SK-N-SH (cell line): Measurements from ENCODE around the gene PDGFRB. TPM values are rescaled to one million over a fixed set of nuclear protein-coding genes. Genes with fewer than 3 reads are reported as not detected.

ENCODE experiments used
- CTCF ChIA-PET: fragments of 300-600, 350-600 bp; formaldehyde crosslinking; extraction: SDS; loops from one replicate; lab custom pipeline; 2021; lab: Yijun Ruan, JAX
- POLR2A ChIA-PET: fragments of 350-600 bp; sonication (Branson Sonifier 250); formaldehyde crosslinking; extraction: SDS; loops from one replicate; lab custom pipeline; 2020; ENCODE audit warnings: antibody characterized with exemption, inconsistent platforms; lab: Yijun Ruan, JAX
- DNase-seq: peaks from one replicate; pipeline ENCODE4 v3.0.0; 2012
- H2AFZ ChIP-seq: fragments of 200-600 bp; sonication (generic); 2 replicates; pipeline ENCODE4 v1.8.1; 2016; ENCODE audit warnings: antibody characterized with exemption, mild to moderate bottlenecking, low read depth
- H3F3A ChIP-seq: fragments of 200-600 bp; sonication (generic); replicated peaks from 2 replicates; pipeline ENCODE3; 2016; ENCODE audit warnings: antibody characterized with exemption, mild to moderate bottlenecking; ENCODE audit not compliant: insufficient read depth
- H3K27ac ChIP-seq, 2 experiments: fragments of 200-500 bp in 1 of 2; fragments of 200-600 bp in 1 of 2; sonication (Bioruptor generic) in 1 of 2; sonication (generic), shearing (Covaris generic) in 1 of 2; 2 replicates each; pipeline versions ENCODE4 v1.5.1 to v1.6.1; 2014 to 2016; ENCODE audit warnings: low read depth in 2 of 2, inconsistent platforms in 1 of 2, low read length in 1 of 2, mild to moderate bottlenecking in 1 of 2, mixed read lengths in 1 of 2
- H3K27me3 ChIP-seq: fragments of 200-600 bp; sonication (generic), shearing (Covaris generic); 2 replicates; pipeline ENCODE4 v1.6.1; 2016; ENCODE audit warnings: mixed run types; ENCODE audit not compliant: insufficient read depth
- H3K36me3 ChIP-seq, 2 experiments: fragments of 200-500 bp in 1 of 2; fragments of 200-600 bp in 1 of 2; sonication (Bioruptor generic) in 1 of 2; sonication (generic) in 1 of 2; replicated peaks in 1 of 2; 2 replicates each; pipeline versions ENCODE3 to v1.5.1; 2014 to 2016; ENCODE audit warnings: low read length in 1 of 2, mild to moderate bottlenecking in 1 of 2; ENCODE audit not compliant: insufficient read depth in 2 of 2, control insufficient read depth in 1 of 2
- H3K4me1 ChIP-seq, 2 experiments: fragments of 200-500 bp in 1 of 2; fragments of 200-600 bp in 1 of 2; sonication (Bioruptor generic) in 1 of 2; sonication (generic), shearing (Covaris generic) in 1 of 2; 2 replicates each; pipeline versions ENCODE4 v1.5.1 to v1.6.1; 2014 to 2016; ENCODE audit warnings: low read depth in 1 of 2, low read length in 1 of 2, mixed run types in 1 of 2; ENCODE audit not compliant: insufficient read depth in 2 of 2, control insufficient read depth in 1 of 2
- H3K4me2 ChIP-seq: fragments of 200-600 bp; sonication (generic), shearing (Covaris generic); 2 replicates; pipeline ENCODE4 v1.6.1; 2017; ENCODE audit warnings: mixed run types
- H3K4me3 ChIP-seq, 2 experiments: fragments of 200-500 bp in 1 of 2; fragments of 200-600 bp in 1 of 2; sonication (Bioruptor generic) in 1 of 2; sonication (generic), shearing (Covaris generic) in 1 of 2; 2 replicates each; pipeline versions ENCODE4 v1.5.1 to v1.8.1; 2014 to 2016; ENCODE audit warnings: low read depth in 2 of 2, inconsistent platforms in 1 of 2, low read length in 1 of 2, mild to moderate bottlenecking in 1 of 2, mixed read lengths in 1 of 2, moderate library complexity in 1 of 2
- H3K79me2 ChIP-seq: fragments of 200-600 bp; sonication (generic); 2 replicates; pipeline ENCODE4 v1.8.1; 2017; ENCODE audit warnings: mild to moderate bottlenecking; ENCODE audit not compliant: insufficient read depth
- H3K9ac ChIP-seq: fragments of 200-600 bp; sonication (generic); 2 replicates; pipeline ENCODE4 v1.6.1; 2017; ENCODE audit warnings: mixed run types
- H3K9me2 ChIP-seq: fragments of 200-600 bp; sonication (generic); 2 replicates; pipeline ENCODE4 v1.6.1; 2017; ENCODE audit warnings: mixed run types
- H3K9me3 ChIP-seq: fragments of 200-600 bp; sonication (generic); 2 replicates; pipeline ENCODE4 v1.6.1; 2017; ENCODE audit warnings: mixed run types, mild to moderate bottlenecking, moderate library complexity
- H4K20me1 ChIP-seq: fragments of 200-600 bp; sonication (generic); 2 replicates; pipeline ENCODE4 v1.6.1; 2017; ENCODE audit warnings: mild to moderate bottlenecking, mixed run types; ENCODE audit not compliant: insufficient read depth
- CTCF ChIP-seq: fragments of 200-600 bp; sonication (generic); IDR thresholded peaks from 2 replicates; pipeline ENCODE4 v1.6.1; 2017; ENCODE audit warnings: antibody characterized with exemption, mild to moderate bottlenecking, moderate library complexity
- EP300 ChIP-seq, 2 experiments: IDR thresholded peaks; 2 replicates each; pipeline versions ENCODE4 v1.4.0 to v1.6.1; 2012; ENCODE audit warnings: borderline replicate concordance in 1 of 2, low read depth in 1 of 2, low read length in 1 of 2
- EZH2phosphoT487 ChIP-seq: fragments of 200-600 bp; sonication (generic); IDR thresholded peaks from 2 replicates; pipeline ENCODE4 v1.6.1; 2017; ENCODE audit warnings: low read depth, mixed run types, mild to moderate bottlenecking, antibody characterized with exemption, moderate library complexity, borderline replicate concordance
- FOXJ3 ChIP-seq: sonication (generic); formaldehyde crosslinking; IDR thresholded peaks from 2 replicates; pipeline ENCODE4 v1.5.1; 2020; ENCODE audit warnings: mild to moderate bottlenecking, missing genetic modification reagents
- FOXM1 ChIP-seq: IDR thresholded peaks from 2 replicates; pipeline ENCODE4 v1.4.0; 2012; ENCODE audit warnings: low read depth, mild to moderate bottlenecking
- GABPA ChIP-seq: IDR thresholded peaks from 2 replicates; pipeline ENCODE4 v1.4.0; 2012; ENCODE audit warnings: low read depth, mild to moderate bottlenecking
- GATA2 ChIP-seq: sonication (generic); formaldehyde crosslinking; IDR thresholded peaks from 2 replicates; pipeline ENCODE4 v1.5.0; 2020; ENCODE audit warnings: mild to moderate bottlenecking, missing genetic modification reagents
- MEF2A ChIP-seq: IDR thresholded peaks from 2 replicates; pipeline ENCODE4 v1.4.0; 2012; ENCODE audit warnings: low read depth, borderline replicate concordance
- MXI1 ChIP-seq: IDR thresholded peaks from 2 replicates; pipeline ENCODE4 v1.6.1; 2012; ENCODE audit warnings: mild to moderate bottlenecking, low read depth, low read length, improper control_type of control experiment
- NRF1 ChIP-seq: IDR thresholded peaks from 2 replicates; pipeline ENCODE4 v1.6.1; 2012; ENCODE audit warnings: low read depth, mild to moderate bottlenecking, low read length
- PBX3 ChIP-seq: IDR thresholded peaks from 2 replicates; pipeline ENCODE4; 2012
- RCOR1 ChIP-seq: fragments of 150-350 bp; IDR thresholded peaks from 2 replicates; pipeline ENCODE4 v1.6.1; 2017; ENCODE audit warnings: antibody characterized with exemption, low read length
- RFX5 ChIP-seq: IDR thresholded peaks from 2 replicates; pipeline ENCODE4 v1.6.1; 2012; ENCODE audit warnings: mild to moderate bottlenecking, improper control_type of control experiment, low read length
- RXRA ChIP-seq: IDR thresholded peaks from 2 replicates; pipeline ENCODE4 v1.4.0; 2012; ENCODE audit warnings: low read depth, mild to moderate bottlenecking, borderline replicate concordance
- SMC3 ChIP-seq: IDR thresholded peaks from 2 replicates; pipeline ENCODE4 v1.6.1; 2012; ENCODE audit warnings: low read depth, low read length, improper control_type of control experiment
- TEAD4 ChIP-seq: IDR thresholded peaks from 2 replicates; pipeline ENCODE4 v1.4.0; 2012; ENCODE audit warnings: mild to moderate bottlenecking, borderline replicate concordance; ENCODE audit not compliant: insufficient read depth
- ZBTB33 ChIP-seq: IDR thresholded peaks from 2 replicates; pipeline ENCODE4 v1.4.0; 2012; ENCODE audit warnings: low read depth, borderline replicate concordance
- WGBS: methylation state at CpG from one replicate; pipeline ENCODE4 v1.1.6; 2017; ENCODE audit warnings: low lambda C conversion rate; 5-methylcytosine and 5-hydroxymethylcytosine counted together
- polyA plus RNA-seq, 3 experiments: library from polyadenylated mRNA; depleted of rRNA; stranded (reverse); fragments of >200 nt; gene quantifications; 2 replicates each; pipeline ENCODE4 v1.2.3, GENCODE V29; 2012

Gene PDGFRB
- polyA plus RNA-seq, 1 of the 3 experiments (the other 2 are of a cell fraction) = 32.1 TPM

- Histone ChIP-seq H3K9me2 (no peaks in the 10 kb centered on the region), H3K79me2 (peaks cover 44% of the 10 kb centered on the region), H2AFZ (no peak overlapping the region; the same call in 1 of the 2 replicates), H3K9me3 (no peaks in the 10 kb centered on the region), H3K27ac (peak overlapping the region; percentile 94 to 97), H4K20me1 (peaks cover 23% of the 10 kb centered on the region), H3K4me3 (peak overlapping the region; percentile 67 to 96), H3K36me3 (peaks cover 4% of the 10 kb centered on the region in 2 experiments), H3K4me1 (peaks cover 44 to 84% of the 10 kb centered on the region in 2 experiments), H3K4me2 (peak overlapping the region; percentile 97), H3K9ac (peak overlapping the region; percentile 73), H3F3A (peaks cover 35% of the 10 kb centered on the region), H3K27me3 (no peaks in the 10 kb centered on the region)
- ChIA-PET CTCF (interaction anchor here (0.9 to 4.2 kb wide), 7 partner anchors 10 to 87 kb away, joined by 4 to 24 read pairs (median 4); no protein-coding TSS in a partner anchor), POLR2A (interaction anchor here (0.5 to 2.0 kb wide), 6 partner anchors 13 to 492 kb away, joined by 3 to 5 read pairs (median 4); no protein-coding TSS in a partner anchor)
- TF ChIP-seq EZH2phosphoT487 = no peak
- no peak for TF ChIP-seq RXRA
- no peak for TF ChIP-seq NRF1
- TF ChIP-seq FOXJ3 (CRISPR knock-in tag) = peak; percentile 12; the same call in 1 of the 2 replicates
- TF ChIP-seq GABPA = no peak
- no peak for TF ChIP-seq FOXM1
- peak; percentile 3; the same call in 1 of the 2 replicates for TF ChIP-seq RCOR1
- TF ChIP-seq SMC3 = no peak
- 0 out of 2 replicates have a peak, but pooled peaks have one; percentile 3 for TF ChIP-seq MXI1
- TF ChIP-seq GATA2 (CRISPR knock-in tag) = no peak
- no peak for TF ChIP-seq TEAD4
- no peak for TF ChIP-seq MEF2A
- no peak; a peak in 1 of 4 replicates for TF ChIP-seq EP300 (IDR thresholded peaks at IDR 0.05; ENCODE audit: borderline replicate concordance in 1 of 2, low read depth in 1 of 2, low read length in 1 of 2)
- no peak for TF ChIP-seq ZBTB33
- TF ChIP-seq PBX3 = no peak
- TF ChIP-seq CTCF = no peak
- no peak for TF ChIP-seq RFX5
- no peak for DNase-seq
- 13% methylated on average over 9 of the region's 9 CpGs for WGBS
These were observed 353 bp upstream of the PDGFRB start for GRCh38 chr5:150156027-150156368.
